GM12873 (cell line): ENCODE data around the gene ZNF133.

Source experiments
- TF ChIP-seq, protein P1 (sequence below): IDR thresholded peaks from 2 replicates; pipeline ENCODE4 v1.5.1; 2012; ENCODE audit warnings: low read depth, mild to moderate bottlenecking, moderate library complexity, low read length, control low read depth; ENCODE audit not compliant: insufficient read depth; ENCODE audit errors: missing control alignments

The ZNF133 gene

GRCh38 chr20:18324596-18325089 is 36.3 kb downstream of the ZNF133 start:
- TF ChIP-seq, protein P1, sequence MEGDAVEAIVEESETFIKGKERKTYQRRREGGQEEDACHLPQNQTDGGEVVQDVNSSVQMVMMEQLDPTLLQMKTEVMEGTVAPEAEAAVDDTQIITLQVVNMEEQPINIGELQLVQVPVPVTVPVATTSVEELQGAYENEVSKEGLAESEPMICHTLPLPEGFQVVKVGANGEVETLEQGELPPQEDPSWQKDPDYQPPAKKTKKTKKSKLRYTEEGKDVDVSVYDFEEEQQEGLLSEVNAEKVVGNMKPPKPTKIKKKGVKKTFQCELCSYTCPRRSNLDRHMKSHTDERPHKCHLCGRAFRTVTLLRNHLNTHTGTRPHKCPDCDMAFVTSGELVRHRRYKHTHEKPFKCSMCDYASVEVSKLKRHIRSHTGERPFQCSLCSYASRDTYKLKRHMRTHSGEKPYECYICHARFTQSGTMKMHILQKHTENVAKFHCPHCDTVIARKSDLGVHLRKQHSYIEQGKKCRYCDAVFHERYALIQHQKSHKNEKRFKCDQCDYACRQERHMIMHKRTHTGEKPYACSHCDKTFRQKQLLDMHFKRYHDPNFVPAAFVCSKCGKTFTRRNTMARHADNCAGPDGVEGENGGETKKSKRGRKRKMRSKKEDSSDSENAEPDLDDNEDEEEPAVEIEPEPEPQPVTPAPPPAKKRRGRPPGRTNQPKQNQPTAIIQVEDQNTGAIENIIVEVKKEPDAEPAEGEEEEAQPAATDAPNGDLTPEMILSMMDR, result no peak

- TF ChIP-seq, protein P1, result no peak
These were observed 38.7 kb downstream of the ZNF133 start for GRCh38 chr20:18326990-18327389.

DNA sequence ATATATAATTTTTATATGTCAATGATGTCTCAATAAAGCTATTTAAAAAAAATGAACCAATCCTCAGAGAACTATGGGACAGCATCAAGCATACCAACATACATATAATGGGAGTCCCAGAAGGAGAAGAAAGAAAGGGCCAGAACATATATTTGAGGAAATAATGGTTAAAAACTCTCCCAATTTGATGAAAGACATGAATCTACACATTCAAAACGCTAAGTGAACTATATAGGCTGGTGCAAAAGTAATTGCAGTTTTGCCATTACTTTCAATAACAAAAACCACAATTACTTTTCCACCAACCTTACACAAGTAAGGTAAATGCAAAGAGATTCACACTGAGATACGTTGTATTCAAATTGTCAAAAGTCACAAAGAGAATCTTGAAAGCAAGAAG is 43.4 kb downstream of the ZNF133 start:
- TF ChIP-seq, protein P1, result no peak

DNA sequence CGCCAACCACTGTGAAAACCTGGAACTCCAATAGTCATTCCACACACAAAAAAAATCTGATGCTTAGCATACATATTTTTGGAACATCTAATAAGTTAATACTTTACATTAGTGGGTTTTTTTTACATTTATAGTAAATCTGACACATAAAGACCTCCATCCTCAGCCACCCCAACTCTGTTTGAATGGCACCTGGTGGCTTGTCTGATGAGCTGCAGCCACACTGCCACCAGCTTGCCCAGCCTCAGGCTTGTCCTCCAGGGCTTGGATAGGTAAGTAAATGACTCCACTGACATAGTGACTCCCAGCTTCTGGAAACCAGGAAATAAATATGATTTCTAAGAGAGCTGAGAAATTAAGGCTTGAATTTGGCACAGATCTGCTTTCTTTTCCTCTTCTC is 71.5 kb downstream of the ZNF133 start:
- TF ChIP-seq, protein P1, result no peak

GRCh38 chr20:18360635-18361034 is 72.3 kb downstream of the ZNF133 start:
- TF ChIP-seq, protein P1, result no peak

DNA sequence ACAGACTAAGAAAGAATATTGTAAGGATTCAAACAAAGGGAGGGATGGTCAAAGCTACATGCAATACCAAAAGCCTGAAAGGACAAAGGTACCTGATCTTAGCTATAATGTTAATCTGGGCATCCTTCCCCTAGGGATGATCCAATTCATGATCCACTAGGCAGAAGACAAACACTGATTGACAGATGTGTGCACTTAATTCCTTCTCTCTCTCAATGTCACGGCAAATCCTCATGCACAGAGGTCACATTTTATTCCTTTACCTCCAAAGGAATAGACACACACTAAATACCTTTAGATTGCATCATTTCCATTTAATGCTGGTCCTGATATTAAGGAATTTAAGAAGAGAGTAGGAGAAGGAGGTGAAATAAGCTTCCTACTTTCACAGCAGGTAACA is 73.4 kb downstream of the ZNF133 start:
- TF ChIP-seq, protein P1, result no peak

DNA sequence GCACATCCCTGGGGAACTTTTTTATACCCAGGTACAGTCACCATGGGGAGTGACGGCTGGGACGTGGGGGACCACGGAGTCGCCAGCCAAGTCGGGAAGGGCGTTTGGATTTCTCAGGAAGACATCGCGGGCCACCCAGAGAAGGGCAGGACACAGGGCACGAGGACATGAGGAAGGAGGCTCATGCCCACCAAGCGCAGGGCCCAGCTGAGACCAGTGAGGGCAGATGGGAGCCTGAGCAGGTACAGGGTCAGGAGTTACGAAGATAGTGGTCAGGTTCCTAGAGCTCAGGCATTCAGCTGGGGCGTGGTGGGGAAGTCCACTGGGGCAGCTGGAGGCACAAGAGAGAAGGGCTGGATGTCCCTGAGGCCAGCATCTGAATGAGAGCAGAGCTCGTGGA is 74.6 kb downstream of the ZNF133 start:
- TF ChIP-seq, protein P1, result no peak

DNA sequence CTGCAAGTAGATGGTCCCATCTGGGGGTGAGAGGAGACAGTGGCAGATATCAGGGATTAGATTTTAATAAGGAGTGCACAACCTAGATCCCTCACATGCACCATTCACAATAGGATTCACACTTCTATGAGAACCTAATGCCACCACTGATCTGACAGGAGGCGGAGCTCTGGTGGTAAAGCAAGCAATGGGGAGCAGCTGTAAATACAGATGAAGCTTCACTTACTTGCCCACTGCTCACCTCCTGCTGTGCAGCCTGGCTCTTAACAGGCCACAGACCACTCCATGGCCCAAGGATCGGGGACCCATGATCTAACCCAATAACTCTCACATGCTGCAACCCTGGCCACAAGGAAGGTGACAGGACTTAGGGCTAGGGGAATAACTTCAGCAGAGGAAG is 75.4 kb downstream of the ZNF133 start:
- TF ChIP-seq, protein P1, result no peak
